Urothelium cell line (cell line): ENCODE data around the gene PSENEN.
"Not testable (repeated sequence)": the region's sequence is repeated elsewhere in the genome, so short reads cannot be mapped to it uniquely, and the experiment has no call there.

Experiments used
- DNase-seq: peaks from one replicate; pipeline ENCODE4 v3.0.0; 2011; ENCODE audit warnings: low spot score, mixed read lengths
- FAIRE-seq: peaks from 2 replicates; lab custom pipeline; 2011; peaks lifted over from hg19 to GRCh38; lab: Jason Lieb, UNC

Gene PSENEN

GRCh38 chr19:35766571-35767104 lies 21.2 kb downstream of the PSENEN start:
- FAIRE-seq (no peak), DNase-seq (no peak)

GRCh38 chr19:35767288-35768081 lies 22.0 kb downstream of the PSENEN start:
- FAIRE-seq (no peak), DNase-seq (no peak)

DNA sequence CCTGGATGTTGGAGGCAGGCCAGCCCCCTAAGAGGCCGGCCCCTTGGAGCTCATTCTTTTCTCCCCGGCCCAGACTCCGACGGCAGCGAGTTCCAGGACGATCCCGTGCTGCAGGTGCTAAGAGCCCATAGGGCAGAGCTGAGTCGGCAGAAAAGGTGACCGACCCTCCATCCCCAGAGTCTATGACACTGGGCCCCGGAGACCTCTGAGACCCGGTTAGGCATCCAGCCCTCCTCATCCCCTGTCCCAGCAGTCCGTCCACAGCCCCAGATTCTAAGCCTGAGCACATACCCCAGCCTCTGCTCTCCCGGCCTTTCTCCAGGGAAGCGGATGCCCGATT lies 22.6 kb downstream of the PSENEN start:
- FAIRE-seq: no peak
- no peak for DNase-seq

DNA sequence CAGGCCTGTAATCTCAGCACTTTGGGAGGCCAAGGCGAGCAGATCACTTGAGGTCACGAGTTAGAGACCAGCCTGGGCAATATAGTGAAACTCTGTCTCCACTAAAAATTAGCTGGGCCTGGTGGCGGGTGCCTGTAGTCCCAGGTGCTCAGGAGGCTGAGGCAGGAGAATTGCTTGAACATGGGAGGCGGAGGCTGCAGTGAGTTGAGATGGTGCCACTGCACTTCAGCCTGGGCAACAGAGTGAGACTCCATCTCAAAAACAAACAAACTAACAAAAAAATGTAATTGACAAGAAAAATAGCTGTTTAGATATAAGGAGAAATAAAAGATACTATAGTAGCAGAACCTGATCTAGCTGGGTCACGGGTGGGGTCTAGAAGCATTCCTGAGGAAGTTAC lies 26.9 kb downstream of the PSENEN start:
- DNase-seq, FAIRE-seq: not testable (repeated sequence)

- DNase-seq (no peak), FAIRE-seq (no peak)
Observed at GRCh38 chr19:35773020-35773806, 27.8 kb downstream of the PSENEN start.

- FAIRE-seq: no peak
Observed at GRCh38 chr19:35774274-35775045, 29.0 kb downstream of the PSENEN start.

DNA sequence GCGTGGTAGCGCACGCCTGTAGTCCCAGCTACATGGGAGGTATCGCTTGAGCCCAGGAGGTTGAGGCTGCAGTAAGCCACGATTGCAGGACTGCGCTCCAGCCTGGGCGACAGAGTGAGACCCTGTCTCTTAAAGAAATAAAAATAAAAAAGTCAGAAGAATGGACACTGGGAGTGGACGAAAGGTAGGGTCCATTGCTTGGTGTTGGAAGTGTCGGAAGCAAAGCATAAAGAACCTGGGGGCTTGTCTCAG lies 29.5 kb downstream of the PSENEN start:
- no peak for FAIRE-seq
- no peak for DNase-seq

More at GRCh38 chr19:35774274-35775045, 29.0 kb downstream of the PSENEN start:
- no peak for DNase-seq

DNA sequence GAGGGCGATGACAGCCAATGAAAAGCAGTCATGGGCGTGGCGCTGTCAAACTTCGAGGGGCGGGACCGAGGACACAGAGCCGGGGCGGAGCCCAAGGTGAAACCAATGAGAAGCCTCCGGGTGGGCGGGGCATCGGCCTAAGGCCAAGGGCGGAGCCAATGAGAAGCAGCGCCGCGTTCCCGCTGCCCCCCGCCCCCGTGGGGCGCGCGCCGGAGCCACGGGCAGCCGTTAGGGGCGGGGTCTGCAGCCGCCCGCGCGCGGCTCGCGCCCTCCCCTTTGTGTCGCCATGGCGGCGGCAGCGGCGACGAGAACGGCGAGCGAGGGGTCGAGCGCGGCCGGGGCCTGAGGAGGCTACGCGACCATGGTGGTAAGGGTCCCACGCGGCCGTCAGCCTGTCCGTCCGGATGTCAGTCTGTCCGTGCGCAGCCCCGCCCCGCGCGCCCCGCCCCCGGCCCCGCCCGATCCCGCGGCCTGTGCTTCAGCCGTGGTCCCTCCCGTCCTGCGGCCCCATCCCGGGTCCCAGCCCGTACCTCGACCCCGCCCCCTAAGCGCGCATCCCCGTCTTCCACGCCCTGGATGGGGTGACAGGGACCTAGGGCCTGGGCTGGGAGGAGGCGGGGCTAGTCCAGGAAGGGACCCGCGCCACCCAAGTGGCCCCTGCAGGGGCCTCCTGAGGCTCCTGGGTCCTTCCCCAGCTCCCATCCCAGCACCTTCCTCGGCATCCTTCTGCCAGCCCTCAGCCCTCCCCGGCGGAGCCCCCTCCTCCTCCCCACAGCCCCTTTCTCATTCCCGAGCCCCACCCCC lies 30.0 kb downstream of the PSENEN start, which contains the start of gene ARHGAP33:
Gene ARHGAP33, plus strand, starts transcription at position 267 of the 804 bp plus-strand sequence. Its CDS starts 95 bp downstream, at position 362.
- FAIRE-seq: peak; percentile 13
- DNase-seq: peak; percentile 99

- FAIRE-seq (no peak), DNase-seq (no peak)
Observed at GRCh38 chr19:35776102-35776788, 30.8 kb downstream of the PSENEN start.

GRCh38 chr19:35777086-35777841 lies 31.8 kb downstream of the PSENEN start:
- no peak for DNase-seq
- no peak for FAIRE-seq

DNA sequence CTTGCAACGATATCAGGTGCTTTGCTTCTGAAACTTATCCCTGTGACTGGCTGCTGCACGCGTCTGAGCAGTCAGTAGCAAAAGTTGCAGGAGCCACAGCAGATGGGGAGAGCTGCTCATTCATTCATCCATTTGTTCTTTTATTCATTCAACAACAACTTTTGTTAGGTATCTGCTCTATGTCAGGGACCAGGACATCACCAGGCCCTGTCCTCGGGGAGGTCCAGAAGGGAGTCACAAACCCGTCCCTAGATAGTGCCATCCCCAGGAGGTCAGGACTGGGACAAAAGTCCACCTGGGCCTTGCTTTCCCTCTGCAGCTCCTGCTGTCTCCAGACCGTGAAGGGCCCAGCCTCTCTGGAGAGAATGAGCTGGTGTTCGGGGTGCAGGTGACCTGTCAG lies 32.5 kb downstream of the PSENEN start:
- DNase-seq (no peak), FAIRE-seq (no peak)

GRCh38 chr19:35779033-35779432 lies 33.6 kb downstream of the PSENEN start:
- FAIRE-seq (no peak), DNase-seq (no peak)

DNA sequence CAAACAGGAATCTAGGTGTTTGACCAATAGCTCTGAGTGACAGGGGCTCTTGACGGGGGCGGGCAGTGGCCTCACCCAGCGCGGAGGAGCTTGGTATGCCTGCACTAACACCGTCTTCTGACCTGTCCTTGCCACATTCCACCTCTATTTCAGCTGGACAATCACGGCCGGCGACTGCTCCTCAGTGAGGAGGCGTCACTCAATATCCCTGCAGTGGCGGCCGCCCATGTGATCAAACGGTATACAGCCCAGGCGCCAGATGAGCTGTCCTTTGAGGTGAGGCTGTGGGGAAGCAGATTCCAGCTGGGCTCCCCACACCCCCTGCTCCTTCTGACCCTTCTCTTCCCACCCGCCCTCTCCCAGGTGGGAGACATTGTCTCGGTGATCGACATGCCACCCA lies 34.6 kb downstream of the PSENEN start:
- FAIRE-seq: no peak
- DNase-seq: no peak

DNA sequence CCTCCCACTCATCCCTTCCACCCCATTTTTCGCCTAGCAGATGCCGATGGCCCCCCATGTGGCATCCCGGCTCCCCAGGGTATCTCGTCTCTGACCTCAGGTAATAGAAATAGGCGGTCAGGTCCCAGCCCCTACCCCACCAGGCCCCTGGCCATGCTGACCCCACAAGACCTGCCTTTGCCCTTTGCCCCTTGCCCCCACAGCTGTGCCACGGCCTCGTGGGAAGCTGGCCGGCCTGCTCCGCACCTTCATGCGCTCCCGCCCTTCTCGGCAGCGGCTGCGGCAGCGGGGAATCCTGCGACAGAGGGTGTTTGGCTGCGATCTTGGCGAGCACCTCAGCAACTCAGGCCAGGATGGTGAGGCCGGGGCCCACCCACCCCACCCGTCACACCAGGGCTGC lies 35.3 kb downstream of the PSENEN start:
- DNase-seq (no peak), FAIRE-seq (no peak)

DNA sequence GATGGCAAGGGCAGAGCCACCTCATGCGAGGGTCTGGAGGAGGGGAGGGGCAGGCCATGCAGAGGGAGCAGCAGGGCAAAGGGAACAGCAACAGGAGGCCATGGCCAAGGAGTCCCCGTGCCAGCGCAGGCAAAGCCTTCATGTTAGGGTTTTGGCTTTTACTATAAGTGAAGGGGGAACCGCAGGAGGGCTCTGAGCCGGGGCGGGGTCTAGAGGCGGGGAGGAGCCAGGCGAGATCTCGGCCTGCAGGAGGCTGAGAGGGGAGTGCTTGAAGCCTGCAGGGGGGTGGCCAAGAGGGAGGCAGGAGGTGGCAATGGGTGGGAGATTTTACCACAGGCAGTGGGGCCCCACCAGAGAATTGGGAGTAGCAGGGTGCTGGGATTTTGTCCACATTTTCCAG lies 36.2 kb downstream of the PSENEN start:
- no peak for FAIRE-seq
- DNase-seq: no peak

DNA sequence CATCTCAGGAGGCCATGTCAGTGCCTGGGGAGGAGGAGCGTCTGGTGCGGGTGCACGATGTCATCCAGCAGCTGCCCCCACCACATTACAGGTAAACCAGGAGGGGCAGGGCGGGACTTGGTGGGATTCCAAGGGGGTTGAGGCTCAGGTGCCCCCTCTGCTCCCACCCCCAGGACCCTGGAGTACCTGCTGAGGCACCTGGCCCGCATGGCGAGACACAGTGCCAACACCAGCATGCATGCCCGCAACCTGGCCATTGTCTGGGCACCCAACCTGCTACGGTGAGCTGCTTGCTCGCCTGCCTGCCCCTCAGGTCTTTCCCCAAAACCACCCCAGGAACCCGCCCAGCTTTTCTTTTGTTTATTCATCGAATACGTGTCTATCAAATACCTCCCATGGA lies 37.1 kb downstream of the PSENEN start:
- FAIRE-seq (no peak), DNase-seq (no peak)

DNA sequence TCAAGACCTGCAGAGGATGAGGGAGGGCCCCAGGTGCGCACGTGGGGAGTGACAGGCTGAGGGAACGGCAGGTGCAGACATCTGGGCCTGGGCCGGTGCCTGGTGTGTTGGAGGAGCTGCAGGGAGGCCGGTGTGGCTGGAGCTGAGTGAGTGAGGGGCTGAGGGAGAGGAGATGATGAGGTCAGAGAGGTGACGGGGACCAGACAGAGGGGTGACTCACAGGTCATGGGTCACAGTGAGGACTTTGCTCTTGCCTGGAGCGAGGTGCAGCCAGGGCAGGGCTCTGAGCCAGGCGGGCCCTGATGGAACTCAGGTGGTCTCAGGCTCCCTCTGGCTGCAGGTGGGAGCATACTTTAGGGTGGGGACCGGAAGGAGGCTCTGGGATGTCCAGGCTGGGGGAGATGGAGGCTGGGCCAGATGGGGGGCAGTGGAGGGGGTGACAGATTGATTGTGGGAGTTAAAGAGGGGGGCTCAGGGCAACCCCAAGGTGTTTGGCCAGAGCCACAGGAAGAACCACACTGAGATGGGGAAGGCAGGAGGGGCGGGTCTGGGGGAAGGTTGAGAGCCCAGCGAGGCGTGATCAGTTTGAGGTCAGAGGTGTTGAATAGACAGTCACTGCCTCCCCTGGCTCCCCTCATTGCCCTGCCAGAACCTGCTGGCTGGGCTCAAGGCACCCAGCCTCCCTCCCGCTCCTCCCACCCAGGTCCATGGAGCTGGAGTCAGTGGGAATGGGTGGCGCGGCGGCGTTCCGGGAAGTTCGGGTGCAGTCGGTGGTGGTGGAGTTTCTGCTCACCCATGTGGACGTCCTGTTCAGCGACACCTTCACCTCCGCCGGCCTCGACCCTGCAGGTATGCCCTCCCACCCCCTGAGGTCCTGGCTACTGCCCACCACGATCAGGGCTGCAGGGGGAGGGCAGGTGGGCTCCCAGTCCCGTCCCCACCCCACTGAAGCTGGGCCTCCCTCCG lies 38.3 kb downstream of the PSENEN start:
- no peak for DNase-seq
- FAIRE-seq: no peak
